DMS153 (cell line): Measurements from ENCODE around the gene DCTN2.
"Not testable (repeated sequence)": the region's sequence is repeated elsewhere in the genome, so short reads cannot be mapped to it uniquely, and the experiment has no call there.

Experiments
- DNase-seq: peaks from one replicate; lab custom pipeline; 2025; lab: John Stamatoyannopoulos, UW

The DCTN2 gene

GRCh38 chr12:57576613-57577160 is 29.7 kb upstream of the DCTN2 start:
- no peak for DNase-seq

GRCh38 chr12:57575771-57576612 is 29.0 kb upstream of the DCTN2 start:
- DNase-seq, result no peak

- no peak for DNase-seq
Observed at GRCh38 chr12:57574795-57575194, 27.8 kb upstream of the DCTN2 start.

GRCh38 chr12:57571926-57572762 is 25.2 kb upstream of the DCTN2 start:
- no peak for DNase-seq

- DNase-seq, result not testable (repeated sequence)
Observed at GRCh38 chr12:57570438-57570837, 23.4 kb upstream of the DCTN2 start.

GRCh38 chr12:57569858-57570257 is 22.9 kb upstream of the DCTN2 start:
- no peak for DNase-seq

GRCh38 chr12:57568838-57569237 is 21.8 kb upstream of the DCTN2 start:
- DNase-seq, result no peak

GRCh38 chr12:57564178-57564740 is 17.3 kb upstream of the DCTN2 start:
- DNase-seq, result no peak

- DNase-seq, result no peak
Observed at GRCh38 chr12:57563358-57563757, 16.4 kb upstream of the DCTN2 start.

GRCh38 chr12:57561117-57561516 is 14.1 kb upstream of the DCTN2 start:
- DNase-seq, result not testable (repeated sequence)

- DNase-seq, result no peak
Observed at GRCh38 chr12:57560516-57560915, 13.5 kb upstream of the DCTN2 start.

- no peak for DNase-seq
Observed at GRCh38 chr12:57558864-57559263, 11.9 kb upstream of the DCTN2 start.

- no peak for DNase-seq
Observed at GRCh38 chr12:57554897-57555296, 7.9 kb upstream of the DCTN2 start.

GRCh38 chr12:57554453-57554852 is 7.5 kb upstream of the DCTN2 start:
- DNase-seq, result no peak

- no peak for DNase-seq
Observed at GRCh38 chr12:57553343-57554202, 6.6 kb upstream of the DCTN2 start.

- no peak for DNase-seq
Observed at GRCh38 chr12:57552835-57553313, 5.9 kb upstream of the DCTN2 start.

- DNase-seq, result no peak
Observed at GRCh38 chr12:57552306-57552651, 5.3 kb upstream of the DCTN2 start.

GRCh38 chr12:57551637-57552305 is 4.8 kb upstream of the DCTN2 start:
- no peak for DNase-seq

GRCh38 chr12:57550641-57551549 is 3.9 kb upstream of the DCTN2 start:
- DNase-seq, result no peak
